CD4-positive, alpha-beta T cell (primary cell): Measurements from ENCODE around the gene CXADR. TPM values are rescaled to one million over a fixed set of nuclear protein-coding genes. Genes with fewer than 3 reads are reported as not detected.

Experiments
- ATAC-seq: fragments of 200-7000 bp; cut with Tn5 transposase; one replicate; pipeline ENCODE4 v1.10.0; 2022; ENCODE audit warnings: mild to moderate bottlenecking; ENCODE audit not compliant: poor library complexity
- CTCF ChIA-PET: fragments of 350-600 bp; sonication (Branson Sonifier 250); formaldehyde crosslinking; loops from one replicate; lab custom pipeline; 2021; ENCODE audit warnings: antibody characterized with exemption, inconsistent platforms; lab: Charles Lee
- POLR2A ChIA-PET: fragments of 350-600 bp; sonication (Branson Sonifier 250); formaldehyde crosslinking; loops from one replicate; lab custom pipeline; 2021; ENCODE audit warnings: antibody characterized with exemption, inconsistent platforms; lab: Charles Lee
- DNase-seq, 14 experiments: peaks; one replicate each; pipeline ENCODE4 v3.0.0-alpha.2; 2013 to 2020; ENCODE audit warnings: mixed read lengths in 2 of 14
- H3K27ac ChIP-seq, 2 donors: one replicate each; pipeline versions ENCODE4 v1.5.1 to v1.7.0; 2013; ENCODE audit warnings: low read length in 2 of 2, low read depth in 1 of 2, mild to moderate bottlenecking in 1 of 2
- H3K27me3 ChIP-seq, 2 experiments: 1 replicate in 1 of 2; 2 replicates in 1 of 2; pipeline versions ENCODE4 v1.6.1 to v1.7.0; 2013; ENCODE audit warnings: low read length in 2 of 2, control low read depth in 1 of 2, mild to moderate bottlenecking in 1 of 2, moderate library complexity in 1 of 2; ENCODE audit not compliant: insufficient read depth in 2 of 2, control insufficient read depth in 1 of 2
- H3K36me3 ChIP-seq: one replicate; pipeline ENCODE4 v1.6.1; 2013; ENCODE audit warnings: low read length, control low read depth; ENCODE audit not compliant: insufficient read depth
- H3K4me1 ChIP-seq: one replicate; pipeline ENCODE4 v1.6.1; 2013; ENCODE audit warnings: low read length, control low read depth; ENCODE audit not compliant: insufficient read depth
- H3K4me3 ChIP-seq: one replicate; pipeline ENCODE4 v1.5.1; 2013; ENCODE audit warnings: mild to moderate bottlenecking, low read length, moderate library complexity
- H3K9me3 ChIP-seq, 2 experiments: 1 replicate in 1 of 2; 2 replicates in 1 of 2; pipeline versions ENCODE4 v1.6.1 to v1.7.0; 2013; ENCODE audit warnings: low read length in 2 of 2, mild to moderate bottlenecking in 2 of 2, control low read depth in 1 of 2, moderate library complexity in 1 of 2; ENCODE audit not compliant: control insufficient read depth in 1 of 2, insufficient read depth in 1 of 2
- H3K27ac Mint-ChIP-seq: one replicate; pipeline ENCODE4 v1.8.0; 2020; ENCODE audit warnings: mixed read lengths
- H3K27me3 Mint-ChIP-seq: one replicate; pipeline ENCODE4 v1.8.0; 2021; ENCODE audit warnings: mixed read lengths
- H3K36me3 Mint-ChIP-seq: one replicate; pipeline ENCODE4 v1.8.0; 2021; ENCODE audit warnings: low read depth, mixed read lengths
- H3K4me1 Mint-ChIP-seq: one replicate; pipeline ENCODE4 v1.8.0; 2021; ENCODE audit warnings: low read depth, mixed read lengths
- H3K4me3 Mint-ChIP-seq: one replicate; pipeline ENCODE4 v1.8.0; 2020; ENCODE audit warnings: mild to moderate bottlenecking, mixed read lengths
- H3K9me3 Mint-ChIP-seq: one replicate; pipeline ENCODE4 v1.8.0; 2020; ENCODE audit warnings: mixed read lengths
- CTCF ChIP-seq: fragments of 200-600 bp; IDR thresholded peaks from one replicate; pipeline ENCODE4 v1.8.0; 2022; ENCODE audit warnings: antibody characterized with exemption, mild to moderate bottlenecking
- intact Hi-C, 2 experiments: fragments of 100-400 bp; cut with DNase I in 1 of 2; cut with micrococcal nuclease in 1 of 2; formaldehyde crosslinking; loops; one replicate each; pipeline versions ENCODE4 v1.15.1 to v1.9.0; 2023 to 2025; cut with DNase I, micrococcal nuclease
- total RNA-seq, 174 experiments: library from RNA in 2 of 174; stranded (reverse) in 2 of 174; gene quantifications; one replicate each; pipeline ENCODE4 v1.2.3 and lab custom pipeline; 2021 to 2026

The CXADR gene
- total RNA-seq, 2 experiments from 2014 or later: 0.52 to 0.53 TPM

DNA sequence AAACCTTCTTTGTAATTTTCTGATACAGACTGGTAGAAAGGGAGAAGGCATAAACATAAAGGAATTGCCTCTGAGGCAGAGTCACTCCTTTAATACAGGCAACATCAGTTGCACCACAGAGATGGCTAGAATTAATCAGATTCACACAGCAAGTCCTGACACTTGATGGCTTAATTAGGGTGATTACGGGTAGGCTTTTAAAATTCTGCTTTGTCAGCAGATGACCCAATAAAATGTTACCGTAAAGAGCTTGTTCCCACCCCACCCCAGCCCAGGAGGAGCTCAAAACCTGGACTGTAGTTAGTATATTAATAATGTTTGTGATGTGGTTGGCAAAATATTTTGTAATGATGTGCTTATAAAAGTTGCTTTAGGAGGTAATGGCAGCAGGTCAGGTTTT, 109.2 kb downstream of the CXADR start:
- no peak overlapping the region for H3K27ac ChIP-seq
- H3K27me3 Mint-ChIP-seq: peaks cover 10% of the 10 kb centered on the region
- H3K36me3 ChIP-seq: no peaks in the 10 kb centered on the region
- CTCF ChIA-PET: no interaction called here
- no peaks in the 10 kb centered on the region for H3K9me3 Mint-ChIP-seq
- H3K27ac Mint-ChIP-seq: no peak overlapping the region
- H3K4me1 ChIP-seq: no peaks in the 10 kb centered on the region
- TF ChIP-seq CTCF: no peak
- no peak for ATAC-seq
- H3K4me1 Mint-ChIP-seq: no peaks in the 10 kb centered on the region
- no peak for DNase-seq
- no peaks in the 10 kb centered on the region for H3K9me3 ChIP-seq
- no peak overlapping the region for H3K4me3 Mint-ChIP-seq
- H3K4me3 ChIP-seq: no peak overlapping the region
- no peaks in the 10 kb centered on the region for H3K36me3 Mint-ChIP-seq
- POLR2A ChIA-PET: interaction anchor here (1.1 kb wide), 1 partner anchor 9 kb away, joined by 3 read pairs; the partner anchor contains the start of gene BTG3
- peaks cover 2 to 11% of the 10 kb centered on the region in 2 experiments for H3K27me3 ChIP-seq
- intact Hi-C loops: no loop called here

GRCh38 chr21:17631195-17631594, 118.4 kb downstream of the CXADR start:
- intact Hi-C loops: no loop called here
- ATAC-seq: no peak
- Mint-ChIP-seq H3K4me3 (no peak overlapping the region), H3K9me3 (no peaks in the 10 kb centered on the region), H3K27ac (no peak overlapping the region), H3K27me3 (peaks cover 4% of the 10 kb centered on the region), H3K36me3 (no peaks in the 10 kb centered on the region), H3K4me1 (no peaks in the 10 kb centered on the region)
- Histone ChIP-seq H3K4me3 (no peak overlapping the region), H3K9me3 (no peaks in the 10 kb centered on the region), H3K27me3 (peaks cover 0 to 2% of the 10 kb centered on the region in 2 experiments), H3K27ac (no peak overlapping the region), H3K36me3 (no peaks in the 10 kb centered on the region), H3K4me1 (no peaks in the 10 kb centered on the region)
- no peak for DNase-seq
- POLR2A ChIA-PET: no interaction called here
- TF ChIP-seq CTCF: no peak
- CTCF ChIA-PET: no interaction called here

DNA sequence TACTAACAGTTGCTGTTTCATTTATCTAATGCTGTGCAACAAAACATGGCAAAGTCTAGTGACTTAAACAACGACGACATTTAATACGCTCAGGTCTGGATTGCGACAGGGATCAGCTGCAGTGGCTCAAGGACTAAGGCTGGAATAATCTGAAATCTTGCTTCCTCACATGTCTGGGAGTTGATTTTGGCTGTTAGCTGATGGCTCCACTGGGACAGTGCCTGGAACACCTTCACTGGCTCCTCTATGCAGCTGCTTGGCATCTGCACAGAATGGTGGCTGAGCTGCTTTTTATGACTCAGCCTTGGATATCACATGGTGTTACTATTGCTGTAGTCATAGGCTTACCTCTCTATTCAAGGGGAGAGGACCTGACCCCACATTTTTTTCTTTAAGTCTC, 123.9 kb downstream of the CXADR start:
- H3K4me1 Mint-ChIP-seq: no peaks in the 10 kb centered on the region
- peaks cover 5% of the 10 kb centered on the region for H3K9me3 Mint-ChIP-seq
- intact Hi-C loops: no loop called here
- no peak overlapping the region for H3K4me3 Mint-ChIP-seq
- Histone ChIP-seq H3K4me3 (no peak overlapping the region), H3K27ac (no peak overlapping the region), H3K4me1 (no peaks in the 10 kb centered on the region), H3K36me3 (no peaks in the 10 kb centered on the region), H3K9me3 (peaks cover 5 to 8% of the 10 kb centered on the region in 2 experiments), H3K27me3 (no peaks in the 10 kb centered on the region)
- no peaks in the 10 kb centered on the region for H3K36me3 Mint-ChIP-seq
- TF ChIP-seq CTCF: no peak
- ChIA-PET POLR2A (no interaction called here), CTCF (no interaction called here)
- no peaks in the 10 kb centered on the region for H3K27me3 Mint-ChIP-seq
- ATAC-seq: no peak
- DNase-seq: no peak
- no peak overlapping the region for H3K27ac Mint-ChIP-seq
